Parathyroid adenoma (tissue), 2 donors: ENCODE measurements around the gene CLDN1.

Experiments
- H2AFZ ChIP-seq: fragments of 300-600 bp; sonication (generic); one replicate; pipeline ENCODE4 v1.7.0; 2017; ENCODE audit warnings: antibody characterized with exemption, mild to moderate bottlenecking
- H3K27ac ChIP-seq: fragments of 300-600 bp; sonication (generic); one replicate; pipeline ENCODE4 v1.7.0; 2017
- H3K27me3 ChIP-seq: fragments of 300-600 bp; sonication (generic); one replicate; pipeline ENCODE4 v1.7.0; 2017; ENCODE audit warnings: low read length; ENCODE audit not compliant: control insufficient read depth, insufficient read depth
- H3K36me3 ChIP-seq: fragments of 300-600 bp; sonication (generic); one replicate; pipeline ENCODE4 v1.7.0; 2017; ENCODE audit warnings: low read length; ENCODE audit not compliant: control insufficient read depth, insufficient read depth
- H3K4me1 ChIP-seq: fragments of 300-600 bp; sonication (generic); one replicate; pipeline ENCODE4 v1.7.0; 2017; ENCODE audit warnings: control low read depth
- H3K4me2 ChIP-seq: fragments of 300-600 bp; sonication (generic); one replicate; pipeline ENCODE4 v1.7.0; 2017; ENCODE audit warnings: low read length
- H3K4me3 ChIP-seq: fragments of 300-600 bp; sonication (generic); one replicate; pipeline ENCODE4 v1.7.0; 2017; ENCODE audit warnings: low read depth, low read length
- H3K79me2 ChIP-seq: fragments of 300-600 bp; sonication (generic); one replicate; pipeline ENCODE4 v1.7.0; 2017; ENCODE audit warnings: control low read depth
- H3K9ac ChIP-seq: fragments of 300-600 bp; sonication (generic); one replicate; pipeline ENCODE4 v1.7.0; 2017; ENCODE audit warnings: mild to moderate bottlenecking
- H3K9me3 ChIP-seq: fragments of 300-600 bp; sonication (generic); one replicate; pipeline ENCODE4 v1.7.0; 2017; ENCODE audit warnings: low read length; ENCODE audit not compliant: control insufficient read depth
- CTCF ChIP-seq: fragments of 300-600 bp; sonication (generic); IDR thresholded peaks from one replicate; pipeline ENCODE4 v1.7.0; 2017; ENCODE audit warnings: antibody characterized with exemption, mild to moderate bottlenecking
- donor health status: primary hyperparathyroidism.

The CLDN1 gene

GRCh38 chr3:190326930-190327329 lies 4.7 kb upstream of the CLDN1 start:
- Histone ChIP-seq H3K79me2 (no peaks in the 10 kb centered on the region), H3K4me2 (no peak overlapping the region), H3K9ac (no peak overlapping the region), H3K36me3 (no peaks in the 10 kb centered on the region), H3K27ac (no peak overlapping the region), H3K9me3 (no peaks in the 10 kb centered on the region), H2AFZ (no peak overlapping the region), H3K27me3 (no peaks in the 10 kb centered on the region), H3K4me1 (no peaks in the 10 kb centered on the region), H3K4me3 (no peak overlapping the region)
- no peak for TF ChIP-seq CTCF

- Histone ChIP-seq H3K27ac (no peak overlapping the region), H3K4me1 (no peaks in the 10 kb centered on the region), H3K79me2 (no peaks in the 10 kb centered on the region), H2AFZ (no peak overlapping the region), H3K9me3 (no peaks in the 10 kb centered on the region), H3K36me3 (no peaks in the 10 kb centered on the region), H3K4me2 (no peak overlapping the region), H3K9ac (no peak overlapping the region), H3K4me3 (no peak overlapping the region), H3K27me3 (no peaks in the 10 kb centered on the region)
- no peak for TF ChIP-seq CTCF
Observed at GRCh38 chr3:190326361-190326760, 4.1 kb upstream of the CLDN1 start.

- Histone ChIP-seq H3K27ac (no peak overlapping the region), H3K4me1 (no peaks in the 10 kb centered on the region), H3K27me3 (no peaks in the 10 kb centered on the region), H3K4me2 (no peak overlapping the region), H3K9me3 (no peaks in the 10 kb centered on the region), H3K36me3 (no peaks in the 10 kb centered on the region), H3K9ac (no peak overlapping the region), H2AFZ (no peak overlapping the region), H3K4me3 (no peak overlapping the region), H3K79me2 (no peaks in the 10 kb centered on the region)
- no peak for TF ChIP-seq CTCF
Observed at GRCh38 chr3:190325923-190326322, 3.7 kb upstream of the CLDN1 start.

GRCh38 chr3:190323246-190323626 lies 990 bp upstream of the CLDN1 start:
- no peak for TF ChIP-seq CTCF
- no peaks in the 10 kb centered on the region for H3K79me2 ChIP-seq
- H3K36me3 ChIP-seq: no peaks in the 10 kb centered on the region
- no peaks in the 10 kb centered on the region for H3K4me1 ChIP-seq
- H3K9ac ChIP-seq: no peak overlapping the region
- no peaks in the 10 kb centered on the region for H3K27me3 ChIP-seq
- no peak overlapping the region for H3K27ac ChIP-seq
- H3K4me3 ChIP-seq: no peak overlapping the region
- no peaks in the 10 kb centered on the region for H3K9me3 ChIP-seq
- no peak overlapping the region for H2AFZ ChIP-seq
- H3K4me2 ChIP-seq: no peak overlapping the region

GRCh38 chr3:190322604-190323245 lies 479 bp upstream of the CLDN1 start:
- Histone ChIP-seq H2AFZ (peak overlapping the region; percentile 71), H3K4me2 (peak overlapping the region; percentile 88), H3K27me3 (no peaks in the 10 kb centered on the region), H3K79me2 (no peaks in the 10 kb centered on the region), H3K4me1 (no peaks in the 10 kb centered on the region), H3K9ac (no peak overlapping the region), H3K36me3 (no peaks in the 10 kb centered on the region), H3K27ac (no peak overlapping the region), H3K9me3 (no peaks in the 10 kb centered on the region), H3K4me3 (no peak overlapping the region)
- no peak for TF ChIP-seq CTCF
